Pancreas (tissue), 10 donors: ENCODE data around the gene PCDHGA12. TPM values are rescaled to one million over a fixed set of nuclear protein-coding genes. Genes with fewer than 3 reads are reported as not detected.

Source experiments
- ATAC-seq, 4 donors: fragments of 200-7000 bp; cut with Tn5 transposase; one replicate each; pipeline versions ENCODE4 v1.8.0 to v1.9.1; 2020; ENCODE audit warnings: mild to moderate bottlenecking in 4 of 4, moderate library complexity in 4 of 4
- DNase-seq, 6 donors: peaks; one replicate each; pipeline ENCODE4 v3.0.0-alpha.2; 2020
- FAIRE-seq: peaks from 2 replicates; lab custom pipeline; 2012; peaks lifted over from hg19 to GRCh38; lab: Jason Lieb, UNC
- H3K27ac ChIP-seq, 4 donors: fragments of 200-600 bp; sonication (generic); 1 replicate in 3 of 4; 2 replicates in 1 of 4; pipeline versions ENCODE4 v1.5.0 to v1.8.0; 2020
- H3K27me3 ChIP-seq, 4 donors: fragments of 200-600 bp; one replicate each; pipeline ENCODE4 v1.8.0; 2021
- H3K36me3 ChIP-seq, 3 donors: fragments of 200-600 bp; sonication (generic) in 1 of 3; one replicate each; pipeline versions ENCODE4 v1.5.0 to v1.8.0; 2020 to 2021
- H3K4me1 ChIP-seq, 3 donors: fragments of 200-600 bp; one replicate each; pipeline ENCODE4 v1.8.0; 2021
- H3K4me3 ChIP-seq, 4 donors: fragments of 200-600 bp; sonication (generic) in 2 of 4; one replicate each; pipeline versions ENCODE4 v1.5.0 to v1.8.0; 2020 to 2021
- H3K9me3 ChIP-seq, 4 donors: fragments of 200-600 bp; one replicate each; pipeline ENCODE4 v1.8.0; 2021
- CTCF ChIP-seq, 4 donors: fragments of 200-600 bp; sonication (generic) in 3 of 4; IDR thresholded peaks; one replicate each; pipeline versions ENCODE4 v1.5.0 to v1.8.0; 2021; ENCODE audit warnings: antibody characterized with exemption in 4 of 4
- WGBS, 2 donors: extraction: QIAGEN DNeasy Blood & Tissue Kit; methylation state at CpG; one replicate each; pipeline ENCODE4 v1.1.7; 2013; 5-methylcytosine and 5-hydroxymethylcytosine counted together
- intact Hi-C, 3 donors: fragments of 100-400 bp; cut with DNase I; formaldehyde crosslinking; loops; one replicate each; pipeline versions ENCODE4 v1.11.1 to v1.14.2; 2022
- polyA plus RNA-seq, 2 donors: library from polyadenylated mRNA; stranded (reverse); fragments of 200-250 nt; gene quantifications; one replicate each; pipeline ENCODE4 v1.2.3, GENCODE V29; 2013
- total RNA-seq, 6 donors: library from RNA; stranded (reverse); fragmentation: NEBNext Ultra II Directional in 4 of 6; extraction: Animal tissue kit (Norgen Biotek cat#: 25700) in 4 of 6; gene quantifications; one replicate each; pipeline versions ENCODE4 v1.2.1 to v1.2.4, GENCODE V29; 2021 to 2023
- donor health status: healthy with polysubstance abuse.
- donor health status: DM: no; HTN: no; CAD: no; lungs with moderate emphysema.
- donor health status: DM: no; HTN: no; CAD: no.
- donor health status: control.
- donor health status: control.
- donor health status: Bipolar disorder and iron deficiency.
- donor health status: DM: yes; HTN: yes; CAD: no.
- donor health status: DM: no; HTN: no; CAD: no.
- donor health status: DM: no; HTN: no; CAD: no.
- donor health status: DM: yes; HTN: yes; CAD: no.

PCDHGA12 gene
- total and polyA plus RNA-seq, 8 donors = 0.33 to 2.3 (median 1.4) TPM

DNA sequence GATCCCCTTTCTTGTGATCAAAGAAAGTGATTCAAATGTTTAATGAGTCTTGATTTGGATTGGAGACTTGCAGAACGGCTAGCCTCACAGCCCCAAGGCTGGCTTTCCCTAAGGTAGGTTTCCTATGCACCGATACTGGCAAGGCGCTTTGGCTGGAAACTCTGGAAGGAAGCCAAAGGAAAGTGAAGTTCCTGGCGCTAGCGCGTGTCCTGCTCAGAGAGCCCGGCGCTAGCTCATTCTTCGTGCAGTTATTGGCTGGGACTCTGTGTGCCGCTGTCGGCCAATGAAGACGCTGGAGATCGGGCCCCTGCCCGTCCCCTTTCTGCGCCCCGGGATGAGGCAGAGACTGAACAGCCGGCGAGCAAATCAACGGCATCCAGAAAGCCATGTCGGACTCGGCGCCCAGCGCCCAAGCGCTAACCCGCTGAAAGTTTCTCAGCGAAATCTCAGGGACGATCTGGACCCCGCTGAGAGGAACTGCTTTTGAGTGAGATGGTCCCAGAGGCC lies 45.4 kb downstream of the PCDHGA12 start, which contains the start of gene PCDHGC3:
Gene PCDHGC3, plus strand, starts transcription at position 342 of the 507 bp plus-strand sequence. Its CDS starts 151 bp downstream, at position 493.
- H3K4me3 ChIP-seq = peak within 1 kb of the TSS; percentile 15 to 55 (median 45)
- WGBS, 2 donors = 0% methylated on average over 28 of the region's 28 CpGs
- H3K4me1 ChIP-seq = peaks cover 0 to 21% (median 0%) of the 10 kb centered on the region in 3 donors
- H3K27me3 ChIP-seq = no peaks in the 10 kb centered on the region
- peak; percentile 85 to 94 (median 90) for DNase-seq
- ATAC-seq = peak; percentile 97 to 99 (median 97)
- intact Hi-C loops = no loop called here
- H3K27ac ChIP-seq = peak within 1 kb of the TSS in 3 of 4 donors; percentile 69 to 85 (median 83)
- no peaks in the 10 kb centered on the region for H3K36me3 ChIP-seq
- FAIRE-seq = peak; percentile 87
- no peak for TF ChIP-seq CTCF (IDR thresholded peaks at IDR 0.05)
- no peaks in the 10 kb centered on the region for H3K9me3 ChIP-seq

DNA sequence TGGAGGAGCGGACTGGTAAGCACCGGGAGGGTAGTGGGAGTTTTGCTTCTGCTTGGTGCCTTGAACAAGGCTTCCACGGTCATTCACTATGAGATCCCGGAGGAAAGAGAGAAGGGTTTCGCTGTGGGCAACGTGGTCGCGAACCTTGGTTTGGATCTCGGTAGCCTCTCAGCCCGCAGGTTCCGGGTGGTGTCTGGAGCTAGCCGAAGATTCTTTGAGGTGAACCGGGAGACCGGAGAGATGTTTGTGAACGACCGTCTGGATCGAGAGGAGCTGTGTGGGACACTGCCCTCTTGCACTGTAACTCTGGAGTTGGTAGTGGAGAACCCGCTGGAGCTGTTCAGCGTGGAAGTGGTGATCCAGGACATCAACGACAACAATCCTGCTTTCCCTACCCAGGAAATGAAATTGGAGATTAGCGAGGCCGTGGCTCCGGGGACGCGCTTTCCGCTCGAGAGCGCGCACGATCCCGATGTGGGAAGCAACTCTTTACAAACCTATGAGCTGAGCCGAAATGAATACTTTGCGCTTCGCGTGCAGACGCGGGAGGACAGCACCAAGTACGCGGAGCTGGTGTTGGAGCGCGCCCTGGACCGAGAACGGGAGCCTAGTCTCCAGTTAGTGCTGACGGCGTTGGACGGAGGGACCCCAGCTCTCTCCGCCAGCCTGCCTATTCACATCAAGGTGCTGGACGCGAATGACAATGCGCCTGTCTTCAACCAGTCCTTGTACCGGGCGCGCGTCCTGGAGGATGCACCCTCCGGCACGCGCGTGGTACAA lies 46.0 kb downstream of the PCDHGA12 start:
- Histone ChIP-seq H3K27ac (peak overlapping the region in 3 of 4 donors; percentile 69 to 85 (median 83)), H3K4me3 (peak overlapping the region; percentile 15 to 55 (median 45)), H3K4me1 (peaks cover 0 to 21% (median 0%) of the 10 kb centered on the region in 3 donors), H3K9me3 (no peaks in the 10 kb centered on the region), H3K36me3 (no peaks in the 10 kb centered on the region), H3K27me3 (no peaks in the 10 kb centered on the region)
- ATAC-seq (peak; percentile 49 to 71 (median 60)), DNase-seq (peak; percentile 21 to 73 (median 42)), FAIRE-seq (no peak)
- TF ChIP-seq CTCF (IDR thresholded peaks at IDR 0.05) = no peak
- WGBS, 2 donors = 3 to 4% methylated on average over 58 of the region's 58 CpGs
- intact Hi-C loops = no loop called here

GRCh38 chr5:141477044-141477575 lies 46.8 kb downstream of the PCDHGA12 start:
- Histone ChIP-seq H3K27me3 (no peaks in the 10 kb centered on the region), H3K9me3 (no peaks in the 10 kb centered on the region), H3K4me3 (peak overlapping the region in 3 of 4 donors; percentile 15 to 55 (median 52)), H3K4me1 (peaks cover 0 to 21% (median 0%) of the 10 kb centered on the region in 3 donors), H3K27ac (no peak overlapping the region), H3K36me3 (no peaks in the 10 kb centered on the region)
- TF ChIP-seq CTCF (IDR thresholded peaks at IDR 0.05) = no peak
- ATAC-seq = no peak
- WGBS, 2 donors = 55 to 56% methylated on average over 24 of the region's 24 CpGs
- DNase-seq = no peak
- intact Hi-C loops = no loop called here
- no peak for FAIRE-seq

- H3K27ac ChIP-seq = no peak overlapping the region
- H3K27me3 ChIP-seq = no peaks in the 10 kb centered on the region
- WGBS, 2 donors = 58 to 60% methylated on average over 13 of the region's 13 CpGs
- FAIRE-seq = no peak
- intact Hi-C loops = no loop called here
- TF ChIP-seq CTCF (IDR thresholded peaks at IDR 0.05) = no peak
- H3K36me3 ChIP-seq = no peaks in the 10 kb centered on the region
- H3K9me3 ChIP-seq = no peaks in the 10 kb centered on the region
- H3K4me3 ChIP-seq = peak overlapping the region in 2 of 4 donors; percentile 26 to 30
- H3K4me1 ChIP-seq = peaks cover 0 to 21% (median 0%) of the 10 kb centered on the region in 3 donors
- ATAC-seq = no peak
- no peak for DNase-seq
Observed at GRCh38 chr5:141477815-141478214, 47.5 kb downstream of the PCDHGA12 start.
